Smooth muscle cell (in vitro differentiated cells): ENCODE results near the gene FNTB. TPM values are rescaled to one million over a fixed set of nuclear protein-coding genes. Genes with fewer than 3 reads are reported as not detected.

Experiments used
- DNase-seq: peaks from one replicate; lab custom pipeline; 2025; ENCODE audit not compliant: unreplicated experiment; lab: John Stamatoyannopoulos, UW
- H2AFZ ChIP-seq: fragments of 200-600 bp; sonication (generic); 2 replicates; pipeline ENCODE4 v1.6.0; 2016; ENCODE audit warnings: antibody characterized with exemption, low read depth, mild to moderate bottlenecking
- H3F3A ChIP-seq: fragments of 200-600 bp; sonication (generic); 2 replicates; pipeline ENCODE4 v1.6.0; 2017; ENCODE audit warnings: antibody characterized with exemption, low read depth
- H3K27ac ChIP-seq: fragments of 200-600 bp; sonication (generic); 2 replicates; pipeline ENCODE4 v1.5.1; 2016; ENCODE audit warnings: low read depth, mild to moderate bottlenecking
- H3K27me3 ChIP-seq: fragments of 200-600 bp; sonication (generic); 2 replicates; pipeline ENCODE4 v1.6.1; 2016; ENCODE audit warnings: low read depth, mild to moderate bottlenecking
- H3K36me3 ChIP-seq: fragments of 200-600 bp; sonication (generic); 2 replicates; pipeline ENCODE4 v1.5.1; 2016; ENCODE audit warnings: low read depth
- H3K4me1 ChIP-seq: fragments of 200-600 bp; sonication (generic); 2 replicates; pipeline ENCODE4 v1.5.1; 2016; ENCODE audit warnings: low read depth
- H3K4me2 ChIP-seq: fragments of 200-600 bp; sonication (generic); 2 replicates; pipeline ENCODE4 v1.6.0; 2016; ENCODE audit warnings: mild to moderate bottlenecking
- H3K4me3 ChIP-seq: fragments of 200-600 bp; sonication (generic); 2 replicates; pipeline ENCODE4 v1.5.1; 2016; ENCODE audit warnings: mild to moderate bottlenecking
- H3K79me2 ChIP-seq: fragments of 200-600 bp; sonication (generic); 2 replicates; pipeline ENCODE4 v1.6.0; 2016; ENCODE audit warnings: low read depth, mild to moderate bottlenecking
- H3K9ac ChIP-seq: fragments of 200-600 bp; sonication (generic); 2 replicates; pipeline ENCODE4 v1.6.0; 2016; ENCODE audit warnings: low read depth
- H3K9me3 ChIP-seq: fragments of 200-600 bp; sonication (generic); replicated peaks from 2 replicates; pipeline ENCODE4 v1.5.1; 2016; ENCODE audit warnings: low read depth
- H4K20me1 ChIP-seq: fragments of 200-600 bp; sonication (generic); 2 replicates; pipeline ENCODE4 v1.6.0; 2016; ENCODE audit warnings: low read depth
- CTCF ChIP-seq: fragments of 200-600 bp; sonication (generic); IDR thresholded peaks from 2 replicates; pipeline ENCODE4 v1.5.1; 2017; ENCODE audit warnings: borderline replicate concordance, mild to moderate bottlenecking, antibody characterized with exemption; ENCODE audit not compliant: insufficient read depth, poor library complexity, severe bottlenecking
- WGBS: methylation state at CpG from one replicate; pipeline ENCODE4 v1.1.7; 2016; ENCODE audit warnings: low lambda C conversion rate; 5-methylcytosine and 5-hydroxymethylcytosine counted together
- polyA plus RNA-seq: library from polyadenylated mRNA; unstranded; fragments of >200 nt; fragmentation: Nextera tagmentation; extraction: Ambion mirVana; gene quantifications from 2 replicates; pipeline ENCODE4 v1.2.1, GENCODE V29; 2016
- total RNA-seq: library from RNA; depleted of rRNA; stranded (reverse); fragments of >200 nt; gene quantifications from 2 replicates; pipeline ENCODE4 v1.2.3, GENCODE V29; 2014

FNTB gene
- total and polyA plus RNA-seq, 2 experiments from 2014 or later: 9.3 to 16.3 TPM

GRCh38 chr14:64955297-64955696 is 31.4 kb upstream of the FNTB start:
- H3K4me3 ChIP-seq: no peak overlapping the region
- H2AFZ ChIP-seq: no peak overlapping the region
- H3K4me2 ChIP-seq: no peak overlapping the region
- no peaks in the 10 kb centered on the region for H3K79me2 ChIP-seq
- no peak for TF ChIP-seq CTCF
- no peaks in the 10 kb centered on the region for H3K36me3 ChIP-seq
- H3K4me1 ChIP-seq: no peaks in the 10 kb centered on the region
- WGBS: 81% methylated on average over 6 of the region's 6 CpGs
- no peaks in the 10 kb centered on the region for H3F3A ChIP-seq
- H3K9ac ChIP-seq: no peak overlapping the region
- no peaks in the 10 kb centered on the region for H3K9me3 ChIP-seq
- peaks cover 11% of the 10 kb centered on the region for H4K20me1 ChIP-seq
- no peak for DNase-seq
- no peaks in the 10 kb centered on the region for H3K27me3 ChIP-seq
- H3K27ac ChIP-seq: no peak overlapping the region

GRCh38 chr14:64956697-64957406 is 29.8 kb upstream of the FNTB start:
- 94% methylated on average over 8 of the region's 8 CpGs for WGBS

GRCh38 chr14:64958201-64958600 is 28.5 kb upstream of the FNTB start:
- H3K4me2 ChIP-seq: no peak overlapping the region
- peaks cover 18% of the 10 kb centered on the region for H4K20me1 ChIP-seq
- no peak overlapping the region for H3K9ac ChIP-seq
- 71% methylated on average over 2 of the region's 2 CpGs for WGBS
- H3K79me2 ChIP-seq: no peaks in the 10 kb centered on the region
- no peaks in the 10 kb centered on the region for H3K36me3 ChIP-seq
- TF ChIP-seq CTCF: no peak
- no peaks in the 10 kb centered on the region for H3K27me3 ChIP-seq
- H3K9me3 ChIP-seq: no peaks in the 10 kb centered on the region
- H3K4me3 ChIP-seq: no peak overlapping the region
- peaks cover 2% of the 10 kb centered on the region for H3K4me1 ChIP-seq
- DNase-seq: no peak
- H2AFZ ChIP-seq: no peak overlapping the region
- H3K27ac ChIP-seq: no peak overlapping the region
- H3F3A ChIP-seq: no peaks in the 10 kb centered on the region

More at GRCh38 chr14:64956697-64957406, 29.8 kb upstream of the FNTB start:
- Histone ChIP-seq H3K27ac (no peak overlapping the region), H4K20me1 (peaks cover 11% of the 10 kb centered on the region), H3K4me2 (no peak overlapping the region), H3K9me3 (no peaks in the 10 kb centered on the region), H3K79me2 (no peaks in the 10 kb centered on the region), H3K4me1 (peaks cover 2% of the 10 kb centered on the region), H3K4me3 (no peak overlapping the region), H3K36me3 (no peaks in the 10 kb centered on the region), H3K9ac (no peak overlapping the region), H2AFZ (no peak overlapping the region), H3K27me3 (no peaks in the 10 kb centered on the region), H3F3A (no peaks in the 10 kb centered on the region)
- TF ChIP-seq CTCF: no peak
- no peak for DNase-seq

GRCh38 chr14:64958743-64959142 is 28.0 kb upstream of the FNTB start:
- Histone ChIP-seq H3K4me3 (no peak overlapping the region), H3K27ac (no peak overlapping the region), H2AFZ (no peak overlapping the region), H3K79me2 (no peaks in the 10 kb centered on the region), H3K4me2 (no peak overlapping the region), H4K20me1 (peaks cover 18% of the 10 kb centered on the region), H3K9me3 (no peaks in the 10 kb centered on the region), H3K9ac (no peak overlapping the region), H3K27me3 (no peaks in the 10 kb centered on the region), H3F3A (no peaks in the 10 kb centered on the region), H3K4me1 (peaks cover 2% of the 10 kb centered on the region), H3K36me3 (no peaks in the 10 kb centered on the region)
- 96% methylated on average over 5 of the region's 5 CpGs for WGBS
- TF ChIP-seq CTCF: no peak
- DNase-seq: no peak
